ENCODE data around the gene HYAL3.
A peak's percentile ranks its signal among the peaks of the same experiment; 100 is the strongest.

- TF ChIP-seq, protein P1, sequence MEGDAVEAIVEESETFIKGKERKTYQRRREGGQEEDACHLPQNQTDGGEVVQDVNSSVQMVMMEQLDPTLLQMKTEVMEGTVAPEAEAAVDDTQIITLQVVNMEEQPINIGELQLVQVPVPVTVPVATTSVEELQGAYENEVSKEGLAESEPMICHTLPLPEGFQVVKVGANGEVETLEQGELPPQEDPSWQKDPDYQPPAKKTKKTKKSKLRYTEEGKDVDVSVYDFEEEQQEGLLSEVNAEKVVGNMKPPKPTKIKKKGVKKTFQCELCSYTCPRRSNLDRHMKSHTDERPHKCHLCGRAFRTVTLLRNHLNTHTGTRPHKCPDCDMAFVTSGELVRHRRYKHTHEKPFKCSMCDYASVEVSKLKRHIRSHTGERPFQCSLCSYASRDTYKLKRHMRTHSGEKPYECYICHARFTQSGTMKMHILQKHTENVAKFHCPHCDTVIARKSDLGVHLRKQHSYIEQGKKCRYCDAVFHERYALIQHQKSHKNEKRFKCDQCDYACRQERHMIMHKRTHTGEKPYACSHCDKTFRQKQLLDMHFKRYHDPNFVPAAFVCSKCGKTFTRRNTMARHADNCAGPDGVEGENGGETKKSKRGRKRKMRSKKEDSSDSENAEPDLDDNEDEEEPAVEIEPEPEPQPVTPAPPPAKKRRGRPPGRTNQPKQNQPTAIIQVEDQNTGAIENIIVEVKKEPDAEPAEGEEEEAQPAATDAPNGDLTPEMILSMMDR (IDR thresholded peaks at IDR 0.05; ENCODE audit: insufficient read depth, low read depth, low read length) = peak; percentile 75
- TF ChIP-seq EZH2 (IDR thresholded peaks at IDR 0.05; ENCODE audit: insufficient read depth, low read length) = no peak
Measured at GRCh38 chr3:50347187-50347813, 48.1 kb upstream of the HYAL3 start.

Data from astrocyte (in vitro differentiated cells and primary cell).